PC-3 (cell line): ENCODE results near the gene NUP93. TPM values are rescaled to one million over a fixed set of nuclear protein-coding genes. Genes with fewer than 3 reads are reported as not detected.
"Not testable (repeated sequence)": the region's sequence is repeated elsewhere in the genome, so short reads cannot be mapped to it uniquely, and the experiment has no call there.

Source experiments
- ATAC-seq: fragments of 200-7000 bp; cut with Tn5 transposase; 2 replicates; pipeline ENCODE4 v1.9.1; 2020; ENCODE audit warnings: mild to moderate bottlenecking, moderate library complexity
- BruUV-seq: library from RNA; stranded (reverse); fragments of 400-500 nt; replicated peaks from 2 replicates; lab custom pipeline; 2021; lab: Mats Ljungman, UMichigan
- CTCF ChIA-PET: fragments of 300-600 bp; sonication (Branson Sonifier 250); formaldehyde crosslinking; loops from one replicate; lab custom pipeline; 2022; ENCODE audit warnings: antibody characterized with exemption; lab: Charles Lee
- POLR2A ChIA-PET: fragments of 300-600 bp; sonication (Branson Sonifier 250); formaldehyde crosslinking; loops from one replicate; lab custom pipeline; 2022; ENCODE audit warnings: antibody characterized with exemption; ENCODE audit not compliant: unreplicated experiment; lab: Charles Lee
- DNase-seq: peaks from one replicate; pipeline ENCODE4 v3.0.0-alpha.2; 2015
- H2AFZ ChIP-seq: fragments of 300-600 bp; sonication (generic); 2 replicates; pipeline ENCODE4 v1.6.0; 2016; ENCODE audit warnings: antibody characterized with exemption, low read length
- H3F3A ChIP-seq: fragments of 300-600 bp; sonication (generic); one replicate; pipeline ENCODE4 v1.6.0; 2017; ENCODE audit warnings: antibody characterized with exemption, low read length, control low read depth, mild to moderate bottlenecking; ENCODE audit not compliant: unreplicated experiment
- H3K27ac ChIP-seq: fragments of 300-600 bp; sonication (generic); 2 replicates; pipeline ENCODE4 v1.5.1; 2016; ENCODE audit warnings: mild to moderate bottlenecking, low read length
- H3K27me3 ChIP-seq: fragments of 300-600 bp; sonication (generic); 2 replicates; pipeline ENCODE4 v1.6.1; 2016; ENCODE audit warnings: low read length, mixed read lengths
- H3K36me3 ChIP-seq: fragments of 300-600 bp; sonication (generic); 2 replicates; pipeline ENCODE4 v1.6.1; 2016; ENCODE audit warnings: low read depth, mixed run types, low read length, mixed read lengths
- H3K4me1 ChIP-seq: fragments of 300-600 bp; sonication (generic); 2 replicates; pipeline ENCODE4 v1.5.1; 2016; ENCODE audit warnings: low read length; ENCODE audit not compliant: insufficient read depth
- H3K4me2 ChIP-seq: fragments of 300-600 bp; sonication (generic); 2 replicates; pipeline ENCODE4 v1.6.0; 2016; ENCODE audit warnings: low read length
- H3K4me3 ChIP-seq: fragments of 300-600 bp; sonication (generic); 2 replicates; pipeline ENCODE4 v1.5.1; 2016; ENCODE audit warnings: mild to moderate bottlenecking, low read length, mixed read lengths
- H3K79me2 ChIP-seq: fragments of 300-600 bp; sonication (generic); 2 replicates; pipeline ENCODE4 v1.6.1; 2017; ENCODE audit warnings: low read length, mixed read lengths
- H3K9ac ChIP-seq: fragments of 300-600 bp; sonication (generic); 2 replicates; pipeline ENCODE4 v1.6.0; 2016; ENCODE audit warnings: mild to moderate bottlenecking, low read length
- H3K9me2 ChIP-seq: fragments of 300-600 bp; sonication (generic); replicated peaks from 2 replicates; pipeline ENCODE4 v1.6.1; 2016; ENCODE audit warnings: mixed run types, low read length, mixed read lengths
- H3K9me3 ChIP-seq: fragments of 300-600 bp; sonication (generic); 2 replicates; pipeline ENCODE4 v1.6.1; 2016; ENCODE audit warnings: low read length, mixed read lengths
- H4K20me1 ChIP-seq: fragments of 300-600 bp; sonication (generic); 2 replicates; pipeline ENCODE4 v1.6.1; 2016; ENCODE audit warnings: low read length, mixed read lengths
- CTCF ChIP-seq: fragments of 300-600 bp; sonication (generic); conservative IDR thresholded peaks from 2 replicates; pipeline ENCODE4 v1.5.1; 2017; ENCODE audit warnings: antibody characterized with exemption, low read depth, mild to moderate bottlenecking, low read length
- EZH2 ChIP-seq: fragments of 300-600 bp; sonication (generic); IDR thresholded peaks from one replicate; pipeline ENCODE4 v1.6.1; 2017; ENCODE audit warnings: antibody characterized with exemption, mild to moderate bottlenecking, low read length; ENCODE audit not compliant: unreplicated experiment
- EZH2phosphoT487 ChIP-seq: fragments of 300-600 bp; sonication (generic); IDR thresholded peaks from 2 replicates; pipeline ENCODE4 v1.6.1; 2018; ENCODE audit warnings: mild to moderate bottlenecking, antibody characterized with exemption, low read length, borderline replicate concordance
- intact Hi-C: fragments of 100-400 bp; cut with micrococcal nuclease; formaldehyde crosslinking; loops from 2 replicates; pipeline ENCODE4 v1.9.0; 2023
- total RNA-seq: library from RNA; depleted of rRNA; stranded (reverse); fragments of >200 nt; gene quantifications from 2 replicates; pipeline ENCODE4 v1.2.3, GENCODE V29; 2014

NUP93 gene
- total RNA-seq, 1 experiment from 2014 or later: 98.6 TPM

GRCh38 chr16:56868175-56868574 is 138.2 kb downstream of the NUP93 start:
- H3K4me2 ChIP-seq: no peak overlapping the region
- CTCF ChIA-PET: no interaction called here
- no TSS peak for BruUV-seq

GRCh38 chr16:56868766-56869165 is 138.8 kb downstream of the NUP93 start:
- H3K27me3 ChIP-seq, H3K4me2 ChIP-seq, H3K27ac ChIP-seq, H4K20me1 ChIP-seq, H2AFZ ChIP-seq, POLR2A ChIA-PET, BruUV-seq, H3F3A ChIP-seq, H3K9me2 ChIP-seq, H3K9ac ChIP-seq, ATAC-seq, H3K9me3 ChIP-seq, DNase-seq, H3K79me2 ChIP-seq, H3K36me3 ChIP-seq, H3K4me3 ChIP-seq, H3K4me1 ChIP-seq: not testable (repeated sequence)
- intact Hi-C loops: loop anchor here (5.0 kb wide), 1 partner anchor 79 kb away; no protein-coding TSS in a partner anchor
- CTCF ChIA-PET: interaction anchor here (0.6 kb wide), 1 partner anchor 340 kb away, joined by 4 read pairs; no protein-coding TSS in a partner anchor

More at GRCh38 chr16:56868175-56868574, 138.2 kb downstream of the NUP93 start:
- Histone ChIP-seq H3K9me2 (no peaks in the 10 kb centered on the region), H3K4me3 (no peak overlapping the region), H3K4me1 (no peaks in the 10 kb centered on the region), H3K27me3 (no peaks in the 10 kb centered on the region), H3K79me2 (no peaks in the 10 kb centered on the region), H3K36me3 (no peaks in the 10 kb centered on the region), H4K20me1 (no peaks in the 10 kb centered on the region), H3K27ac (no peak overlapping the region), H3K9me3 (no peaks in the 10 kb centered on the region), H3F3A (no peaks in the 10 kb centered on the region), H2AFZ (no peak overlapping the region), H3K9ac (no peak overlapping the region)
- no peak for ATAC-seq
- POLR2A ChIA-PET: no interaction called here
- DNase-seq: no peak
- TF ChIP-seq EZH2 (no peak), CTCF (no peak), EZH2phosphoT487 (no peak)
- intact Hi-C loops: loop anchor here (5.0 kb wide), 1 partner anchor 79 kb away; no protein-coding TSS in a partner anchor

- intact Hi-C loops: loop anchor here (5.0 kb wide), 1 partner anchor 78 kb away; no protein-coding TSS in a partner anchor
- POLR2A ChIA-PET: no interaction called here
- Histone ChIP-seq H3K27me3 (no peaks in the 10 kb centered on the region), H3K9me2 (no peaks in the 10 kb centered on the region), H4K20me1 (no peaks in the 10 kb centered on the region), H3K9me3 (no peaks in the 10 kb centered on the region), H3K79me2 (no peaks in the 10 kb centered on the region), H3F3A (no peaks in the 10 kb centered on the region), H3K9ac (no peak overlapping the region), H3K4me3 (no peak overlapping the region), H3K4me2 (no peak overlapping the region), H3K36me3 (no peaks in the 10 kb centered on the region), H3K4me1 (no peaks in the 10 kb centered on the region), H3K27ac (no peak overlapping the region), H2AFZ (no peak overlapping the region)
- TF ChIP-seq CTCF (peak; percentile 44; the same call in 1 of the 2 replicates), EZH2phosphoT487 (no peak), EZH2 (no peak)
- CTCF ChIA-PET: interaction anchor here (0.6 kb wide), 2 partner anchors 80 to 341 kb away, joined by 4 read pairs; no protein-coding TSS in a partner anchor
- peak; percentile 37 for DNase-seq
- BruUV-seq: no TSS peak
- ATAC-seq: peak; percentile 75
These were observed 139.8 kb downstream of the NUP93 start for GRCh38 chr16:56869513-56870275.
